ENCODE measurements around the gene GABPA. TPM values are rescaled to one million over a fixed set of nuclear protein-coding genes. Genes with fewer than 3 reads are reported as not detected.
"Not testable (repeated sequence)": the region's sequence is repeated elsewhere in the genome, so short reads cannot be mapped to it uniquely, and the experiment has no call there.

GABPA gene
- total and polyA plus RNA-seq, 2 donors from 2014 or later: 6.1 to 22.5 TPM

DNA sequence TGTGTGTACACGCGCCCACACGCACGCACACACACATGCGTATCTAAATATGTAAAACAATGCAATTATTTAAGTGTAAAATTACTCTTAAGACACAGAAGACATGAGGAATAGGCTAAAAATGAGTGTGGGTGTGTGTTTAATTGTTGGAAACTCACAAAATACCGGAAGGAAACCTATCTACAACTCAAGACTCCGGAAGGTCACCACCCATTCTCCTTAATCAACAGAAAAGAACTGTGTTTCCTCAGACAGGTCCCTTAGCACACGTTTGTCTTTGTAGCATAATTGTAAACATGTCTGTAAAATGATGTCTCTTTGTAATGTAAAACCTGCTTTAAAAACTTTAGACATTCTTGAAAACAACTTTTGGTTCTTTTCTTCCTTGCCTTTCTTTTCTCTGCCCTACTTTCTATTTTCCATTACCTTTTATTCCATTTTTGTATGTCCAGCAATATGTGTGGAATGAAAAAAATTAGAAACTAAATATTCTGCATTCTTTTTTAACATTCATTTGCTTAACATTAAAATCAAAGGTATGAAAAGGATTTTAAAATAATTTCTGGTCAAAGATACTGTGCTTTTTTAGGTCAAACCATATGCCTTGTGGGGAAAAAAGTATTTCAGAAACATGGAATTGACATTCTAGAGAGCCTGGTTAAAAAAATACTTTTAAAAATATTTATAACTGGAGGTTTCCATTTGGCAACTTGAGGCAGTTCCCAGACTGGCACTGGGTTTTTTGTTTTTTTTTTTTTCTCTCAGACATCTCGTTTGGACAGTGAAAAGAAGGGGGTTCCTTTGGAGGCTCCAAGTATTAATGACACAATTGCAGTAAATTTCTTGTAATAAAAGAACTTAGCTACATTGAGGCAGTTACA, 46.3 kb upstream of the GABPA start:
- no peaks in the 10 kb centered on the region for H3K9me3 ChIP-seq (ENCODE audit: control insufficient read depth in 2 of 3, insufficient read depth in 1 of 3, low read length in 3 of 3)
- FAIRE-seq: no peak

GRCh38 chr21:25689226-25689625, 45.5 kb upstream of the GABPA start:
- Histone ChIP-seq H3K9ac (ENCODE audit: low read length in 3 of 3) (no peak overlapping the region), H3K36me3 (ENCODE audit: control insufficient read depth in 2 of 3, insufficient read depth in 3 of 3, low read length in 3 of 3) (no peaks in the 10 kb centered on the region), H3K9me3 (ENCODE audit: control insufficient read depth in 2 of 3, insufficient read depth in 1 of 3, low read length in 3 of 3) (no peaks in the 10 kb centered on the region), H3K4me3 (ENCODE audit: low read length in 3 of 3) (no peak overlapping the region), H3K4me1 (ENCODE audit: control insufficient read depth in 2 of 3, insufficient read depth in 2 of 3, low read depth in 1 of 3, low read length in 3 of 3) (no peaks in the 10 kb centered on the region), H3K27ac (ENCODE audit: low read depth in 2 of 2, low read length in 2 of 2) (no peak overlapping the region), H3K27me3 (ENCODE audit: control insufficient read depth, insufficient read depth, low read length) (no peaks in the 10 kb centered on the region)
- no peak for TF ChIP-seq CTCF (IDR thresholded peaks at IDR 0.05; ENCODE audit: borderline replicate concordance, extremely low read depth, insufficient read depth)
- DNase-seq (no peak), FAIRE-seq (no peak)
- intact Hi-C loops (cut with DNase I): no loop called here

More for the DNA sequence above, 46.3 kb upstream of the GABPA start:
- no peak overlapping the region for H3K27ac ChIP-seq (ENCODE audit: low read depth in 2 of 2, low read length in 2 of 2)
- TF ChIP-seq CTCF (IDR thresholded peaks at IDR 0.05; ENCODE audit: borderline replicate concordance, extremely low read depth, insufficient read depth): no peak
- intact Hi-C loops (cut with DNase I): no loop called here
- no peak overlapping the region for H3K4me3 ChIP-seq (ENCODE audit: low read length in 3 of 3)
- H3K36me3 ChIP-seq (ENCODE audit: control insufficient read depth in 2 of 3, insufficient read depth in 3 of 3, low read length in 3 of 3): no peaks in the 10 kb centered on the region
- no peak overlapping the region for H3K9ac ChIP-seq (ENCODE audit: low read length in 3 of 3)
- H3K4me1 ChIP-seq (ENCODE audit: control insufficient read depth in 2 of 3, insufficient read depth in 2 of 3, low read depth in 1 of 3, low read length in 3 of 3): no peaks in the 10 kb centered on the region
- H3K27me3 ChIP-seq (ENCODE audit: control insufficient read depth, insufficient read depth, low read length): no peaks in the 10 kb centered on the region
- peak in 2 of 5 donors; percentile 4 to 59 for DNase-seq

- FAIRE-seq: no peak
- DNase-seq: no peak
- intact Hi-C loops (cut with DNase I): no loop called here
These were observed 42.8 kb upstream of the GABPA start for GRCh38 chr21:25691976-25692375.

DNA sequence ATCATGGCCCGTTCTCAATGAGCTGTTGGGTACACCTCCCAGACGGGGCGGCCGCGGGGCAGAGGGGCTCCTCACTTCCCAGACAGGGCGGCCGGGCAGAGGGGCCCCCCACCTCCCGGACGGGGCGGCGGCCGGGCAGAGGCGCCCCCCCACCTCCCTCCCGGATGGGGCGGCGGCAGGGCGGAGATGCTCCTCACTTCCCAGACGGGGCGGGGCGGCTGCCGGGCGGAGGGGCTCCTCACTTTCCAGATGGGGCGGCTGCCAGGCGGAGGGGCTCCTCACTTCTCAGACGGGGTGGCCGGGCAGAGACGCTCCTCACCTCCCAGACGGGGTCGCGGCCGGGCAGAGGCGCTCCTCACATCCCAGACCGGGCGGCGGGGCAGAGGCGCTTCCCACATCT, 39.3 kb upstream of the GABPA start:
- H3K9me3 ChIP-seq (ENCODE audit: control insufficient read depth in 2 of 3, insufficient read depth in 1 of 3, low read length in 3 of 3); FAIRE-seq; H3K27me3 ChIP-seq (ENCODE audit: control insufficient read depth, insufficient read depth, low read length); H3K4me1 ChIP-seq (ENCODE audit: control insufficient read depth in 2 of 3, insufficient read depth in 2 of 3, low read depth in 1 of 3, low read length in 3 of 3); H3K27ac ChIP-seq (ENCODE audit: low read depth in 2 of 2, low read length in 2 of 2); DNase-seq; intact Hi-C loops (cut with DNase I); H3K9ac ChIP-seq (ENCODE audit: low read length in 3 of 3); H3K36me3 ChIP-seq (ENCODE audit: control insufficient read depth in 2 of 3, insufficient read depth in 3 of 3, low read length in 3 of 3); H3K4me3 ChIP-seq (ENCODE audit: low read length in 3 of 3): not testable (repeated sequence)

More at GRCh38 chr21:25691976-25692375, 42.8 kb upstream of the GABPA start:
- Histone ChIP-seq H3K36me3 (ENCODE audit: control insufficient read depth in 2 of 3, insufficient read depth in 3 of 3, low read length in 3 of 3) (no peaks in the 10 kb centered on the region), H3K4me1 (ENCODE audit: control insufficient read depth in 2 of 3, insufficient read depth in 2 of 3, low read depth in 1 of 3, low read length in 3 of 3) (no peaks in the 10 kb centered on the region), H3K9ac (ENCODE audit: low read length in 3 of 3) (no peak overlapping the region), H3K9me3 (ENCODE audit: control insufficient read depth in 2 of 3, insufficient read depth in 1 of 3, low read length in 3 of 3) (no peaks in the 10 kb centered on the region), H3K4me3 (ENCODE audit: low read length in 3 of 3) (no peak overlapping the region), H3K27ac (ENCODE audit: low read depth in 2 of 2, low read length in 2 of 2) (no peak overlapping the region), H3K27me3 (ENCODE audit: control insufficient read depth, insufficient read depth, low read length) (no peaks in the 10 kb centered on the region)
- no peak for TF ChIP-seq CTCF (IDR thresholded peaks at IDR 0.05; ENCODE audit: borderline replicate concordance, extremely low read depth, insufficient read depth)

Data from kidney (tissue), 14 donors.